Suprapubic skin (tissue), 4 donors: ENCODE data around the gene PWWP2B. TPM values are rescaled to one million over a fixed set of nuclear protein-coding genes. Genes with fewer than 3 reads are reported as not detected.

Experiments used
- DNase-seq, 2 donors: peaks; one replicate each; pipeline ENCODE4 v3.0.0-alpha.2; 2019; ENCODE audit warnings: low spot score in 2 of 2
- H3K27ac ChIP-seq: fragments of 200-600 bp; sonication (generic); one replicate; pipeline ENCODE4 v1.5.1; 2019
- H3K27me3 ChIP-seq: fragments of 200-600 bp; sonication (generic); one replicate; pipeline ENCODE4 v1.5.1; 2019
- H3K36me3 ChIP-seq: fragments of 200-600 bp; sonication (generic); one replicate; pipeline ENCODE4 v1.5.1; 2019
- H3K4me1 ChIP-seq: fragments of 200-600 bp; sonication (generic); one replicate; pipeline ENCODE4 v1.5.1; 2019
- H3K4me3 ChIP-seq: fragments of 200-600 bp; sonication (generic); one replicate; pipeline ENCODE4 v1.5.1; 2019; ENCODE audit warnings: mild to moderate bottlenecking
- H3K9me3 ChIP-seq: fragments of 200-600 bp; sonication (generic); one replicate; pipeline ENCODE4 v1.5.1; 2019
- EP300 ChIP-seq: sonication (generic); formaldehyde crosslinking; IDR thresholded peaks from one replicate; pipeline ENCODE4 v1.6.1; 2017; ENCODE audit warnings: antibody characterized with exemption
- POLR2A ChIP-seq, 2 donors: fragments of 450-650 bp; IDR thresholded peaks; one replicate each; pipeline ENCODE4 v1.6.1; 2017; ENCODE audit warnings: antibody characterized with exemption in 2 of 2, mild to moderate bottlenecking in 2 of 2, moderate library complexity in 2 of 2
- POLR2AphosphoS5 ChIP-seq, 3 donors: sonication (generic); formaldehyde crosslinking; IDR thresholded peaks; one replicate each; pipeline ENCODE4 v1.6.1; 2017; ENCODE audit warnings: antibody characterized with exemption in 3 of 3
- WGBS: methylation state at CpG from one replicate; pipeline ENCODE4 v1.1.5; 2018; 5-methylcytosine and 5-hydroxymethylcytosine counted together
- total RNA-seq, 4 donors: library from RNA; depleted of rRNA; stranded (reverse); fragments of >200 nt; gene quantifications; one replicate each; pipeline ENCODE4 v1.1.0, GENCODE V29; 2016
- TF ChIP-seq, protein P1 (sequence below), 2 donors: fragments of 200-600 bp in 1 of 2; fragments of 450-650 bp in 1 of 2; sonication (generic) in 1 of 2; IDR thresholded peaks; one replicate each; pipeline ENCODE4 v1.5.1; 2016 to 2019; ENCODE audit warnings: antibody characterized with exemption in 2 of 2, mild to moderate bottlenecking in 1 of 2, moderate library complexity in 1 of 2

Gene PWWP2B
- total RNA-seq, 4 donors from 2014 or later = 15.2 to 19.4 (median 18.3) TPM

DNA sequence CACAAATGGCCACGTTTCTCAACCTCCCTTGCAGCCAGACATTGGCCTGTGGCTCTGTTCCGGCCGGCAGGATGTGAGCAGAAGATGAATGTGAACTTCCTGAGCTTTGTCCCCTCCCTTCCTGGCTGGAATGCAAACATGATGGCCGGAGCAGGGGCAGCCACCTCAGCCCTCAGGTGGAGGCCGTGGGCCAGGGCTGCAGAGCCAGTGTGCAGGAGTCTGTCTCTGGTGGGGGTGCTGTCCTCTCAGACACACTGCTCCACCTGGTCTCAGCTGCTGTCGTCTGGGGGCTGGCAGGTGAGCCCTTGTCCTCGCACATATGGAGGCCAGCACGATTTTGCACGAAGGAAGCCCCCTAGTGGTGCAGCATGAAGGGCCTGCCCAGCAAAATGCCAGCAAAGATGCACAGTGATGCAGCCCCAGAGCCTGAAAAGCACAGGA is 25.3 kb upstream of the PWWP2B start:
- Histone ChIP-seq H3K4me1 (peaks cover 7% of the 10 kb centered on the region), H3K4me3 (no peak overlapping the region), H3K27me3 (no peaks in the 10 kb centered on the region), H3K36me3 (peaks cover 10% of the 10 kb centered on the region), H3K27ac (no peak overlapping the region), H3K9me3 (no peaks in the 10 kb centered on the region)
- TF ChIP-seq POLR2A (IDR thresholded peaks at IDR 0.05) (no peak), EP300 (no peak), POLR2AphosphoS5 (IDR thresholded peaks at IDR 0.05) (no peak)
- TF ChIP-seq, protein P1, sequence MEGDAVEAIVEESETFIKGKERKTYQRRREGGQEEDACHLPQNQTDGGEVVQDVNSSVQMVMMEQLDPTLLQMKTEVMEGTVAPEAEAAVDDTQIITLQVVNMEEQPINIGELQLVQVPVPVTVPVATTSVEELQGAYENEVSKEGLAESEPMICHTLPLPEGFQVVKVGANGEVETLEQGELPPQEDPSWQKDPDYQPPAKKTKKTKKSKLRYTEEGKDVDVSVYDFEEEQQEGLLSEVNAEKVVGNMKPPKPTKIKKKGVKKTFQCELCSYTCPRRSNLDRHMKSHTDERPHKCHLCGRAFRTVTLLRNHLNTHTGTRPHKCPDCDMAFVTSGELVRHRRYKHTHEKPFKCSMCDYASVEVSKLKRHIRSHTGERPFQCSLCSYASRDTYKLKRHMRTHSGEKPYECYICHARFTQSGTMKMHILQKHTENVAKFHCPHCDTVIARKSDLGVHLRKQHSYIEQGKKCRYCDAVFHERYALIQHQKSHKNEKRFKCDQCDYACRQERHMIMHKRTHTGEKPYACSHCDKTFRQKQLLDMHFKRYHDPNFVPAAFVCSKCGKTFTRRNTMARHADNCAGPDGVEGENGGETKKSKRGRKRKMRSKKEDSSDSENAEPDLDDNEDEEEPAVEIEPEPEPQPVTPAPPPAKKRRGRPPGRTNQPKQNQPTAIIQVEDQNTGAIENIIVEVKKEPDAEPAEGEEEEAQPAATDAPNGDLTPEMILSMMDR (IDR thresholded peaks at IDR 0.05) = no peak
- 83% methylated on average over 9 of the region's 9 CpGs for WGBS
- DNase-seq = peak; percentile 30 to 48

DNA sequence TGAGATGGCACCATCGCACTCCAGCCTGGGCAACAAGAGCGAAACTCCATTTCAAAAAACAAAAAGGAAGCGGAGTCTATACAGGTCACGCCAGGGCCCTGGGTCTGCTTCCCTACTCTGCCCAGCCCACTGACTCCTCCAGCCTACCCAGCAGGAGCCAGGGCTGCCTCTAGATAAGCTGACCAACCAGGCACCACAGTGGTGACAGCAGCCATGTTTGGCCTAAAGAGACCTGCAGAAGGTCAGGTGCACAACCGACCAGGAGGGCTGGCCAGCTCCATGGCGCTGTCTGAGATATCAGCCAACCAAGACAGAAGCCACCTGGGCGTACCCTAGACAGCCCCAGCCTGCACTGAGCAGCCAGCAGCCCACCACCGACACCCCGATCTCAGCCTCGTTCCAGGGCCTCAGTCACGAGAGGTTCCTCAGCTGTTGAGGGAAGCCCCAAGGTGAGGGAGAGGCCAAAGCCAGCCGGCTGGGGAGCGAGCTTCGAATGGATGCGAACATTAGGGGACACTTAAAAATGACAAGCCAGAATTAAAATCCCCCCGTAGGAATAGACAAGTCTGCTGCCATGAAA is 24.4 kb upstream of the PWWP2B start:
- Histone ChIP-seq H3K27me3 (no peaks in the 10 kb centered on the region), H3K9me3 (no peaks in the 10 kb centered on the region), H3K4me1 (peaks cover 7% of the 10 kb centered on the region), H3K4me3 (no peak overlapping the region), H3K27ac (no peak overlapping the region), H3K36me3 (peaks cover under 1% of the 10 kb centered on the region)
- no peak for TF ChIP-seq POLR2AphosphoS5 (IDR thresholded peaks at IDR 0.05)
- TF ChIP-seq POLR2A (IDR thresholded peaks at IDR 0.05) = no peak
- no peak for TF ChIP-seq EP300
- TF ChIP-seq, protein P1 (IDR thresholded peaks at IDR 0.05) = no peak
- peak; percentile 44 to 45 for DNase-seq
- WGBS = 95% methylated on average over 9 of the region's 16 CpGs

DNA sequence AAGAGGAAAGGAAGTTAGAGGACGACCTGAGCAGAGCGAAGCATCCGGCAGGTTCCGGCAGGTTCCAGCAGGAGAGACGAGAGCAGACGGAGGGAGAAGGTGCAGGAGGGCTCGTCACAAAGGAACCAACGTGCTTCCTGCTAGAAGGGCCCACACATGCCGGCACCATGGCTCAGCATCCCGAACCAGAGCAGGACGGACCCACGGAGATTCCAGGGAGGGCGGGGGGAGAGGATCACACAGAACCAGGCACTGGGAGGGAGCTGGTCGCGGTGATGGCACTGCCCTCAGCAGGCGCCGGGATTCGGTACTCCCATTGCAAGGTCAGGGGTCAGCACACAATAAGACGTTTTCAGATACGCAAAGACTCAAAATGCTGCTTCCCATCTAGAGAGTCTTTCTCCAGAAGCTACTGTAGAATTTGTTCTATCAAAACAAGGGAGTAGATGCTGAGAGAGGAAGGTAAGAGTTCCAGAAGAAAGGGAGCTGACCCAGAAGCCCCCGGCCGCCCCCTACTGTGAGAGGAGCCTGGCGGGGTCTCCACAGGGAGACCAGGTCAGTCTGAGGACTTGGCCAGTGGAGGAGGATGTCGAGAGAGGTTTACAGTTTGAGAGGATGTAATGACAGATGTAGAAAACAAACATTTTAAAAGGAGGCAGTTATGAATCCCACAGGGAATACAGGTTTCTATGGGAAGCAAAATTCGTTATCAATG is 23.6 kb upstream of the PWWP2B start:
- no peak overlapping the region for H3K4me3 ChIP-seq
- TF ChIP-seq, protein P1 (IDR thresholded peaks at IDR 0.05) = no peak
- TF ChIP-seq EP300 = no peak
- no peak for TF ChIP-seq POLR2A (IDR thresholded peaks at IDR 0.05)
- no peak for TF ChIP-seq POLR2AphosphoS5 (IDR thresholded peaks at IDR 0.05)

DNA sequence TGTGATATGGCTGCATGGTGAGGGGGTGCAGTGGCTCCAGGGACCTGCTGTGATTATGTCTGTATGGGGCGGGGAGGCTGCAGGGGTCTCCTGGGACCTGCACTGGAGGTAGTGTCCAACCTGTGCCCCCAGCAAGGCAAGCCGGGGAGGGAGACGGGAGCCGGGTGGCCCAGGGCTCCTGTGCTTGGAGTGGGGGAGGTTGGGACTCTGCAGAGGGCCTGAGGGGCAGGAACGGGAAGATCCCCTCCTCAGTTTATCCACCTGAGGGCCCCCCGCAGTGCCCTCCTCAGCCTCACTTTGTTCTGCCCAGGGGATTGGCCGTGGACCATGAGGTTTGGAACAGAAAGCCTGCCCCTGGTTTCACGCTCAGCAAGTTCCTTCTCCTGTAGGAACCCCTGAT is 22.8 kb upstream of the PWWP2B start:
- Histone ChIP-seq H3K27ac (no peak overlapping the region), H3K27me3 (no peaks in the 10 kb centered on the region), H3K4me3 (no peak overlapping the region), H3K4me1 (peaks cover 7% of the 10 kb centered on the region), H3K9me3 (no peaks in the 10 kb centered on the region), H3K36me3 (no peaks in the 10 kb centered on the region)
- 93% methylated on average over 5 of the region's 8 CpGs for WGBS
- no peak for TF ChIP-seq EP300
- TF ChIP-seq, protein P1 (IDR thresholded peaks at IDR 0.05) = no peak
- no peak for TF ChIP-seq POLR2A (IDR thresholded peaks at IDR 0.05)
- TF ChIP-seq POLR2AphosphoS5 (IDR thresholded peaks at IDR 0.05) = no peak
- DNase-seq = peak; percentile 52 to 68

More for the DNA sequence above, 23.6 kb upstream of the PWWP2B start:
- 79% methylated on average over 25 of the region's 25 CpGs for WGBS
- no peaks in the 10 kb centered on the region for H3K36me3 ChIP-seq
- peaks cover 7% of the 10 kb centered on the region for H3K4me1 ChIP-seq
- no peaks in the 10 kb centered on the region for H3K27me3 ChIP-seq
- no peaks in the 10 kb centered on the region for H3K9me3 ChIP-seq
- DNase-seq = peak; percentile 52
- H3K27ac ChIP-seq = no peak overlapping the region

DNA sequence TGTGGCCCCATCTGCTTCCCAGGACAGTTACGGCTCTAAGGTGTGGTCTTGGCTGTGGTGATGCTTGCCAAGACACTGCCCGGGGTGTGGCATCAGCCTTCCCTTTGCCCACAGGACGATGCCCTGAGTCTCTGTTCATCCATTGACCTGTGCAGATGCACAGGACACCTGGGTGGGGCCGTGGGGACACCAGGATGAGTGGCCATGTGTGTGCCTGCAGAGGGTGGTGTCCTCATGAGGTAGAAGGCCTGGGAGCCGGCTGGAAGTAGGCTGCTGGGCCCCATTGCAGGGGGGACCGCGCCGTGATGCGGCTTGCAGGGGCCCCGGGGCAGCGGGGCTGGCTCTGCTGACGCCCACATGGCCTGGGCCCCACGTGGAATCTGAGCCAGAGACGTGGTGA is 22.4 kb upstream of the PWWP2B start:
- no CpG with 5 or more reads among the region's 14 CpGs for WGBS
- Histone ChIP-seq H3K9me3 (no peaks in the 10 kb centered on the region), H3K27me3 (no peaks in the 10 kb centered on the region), H3K4me1 (peaks cover 7% of the 10 kb centered on the region), H3K36me3 (no peaks in the 10 kb centered on the region), H3K4me3 (no peak overlapping the region), H3K27ac (no peak overlapping the region)
- TF ChIP-seq POLR2A (IDR thresholded peaks at IDR 0.05) (no peak), POLR2AphosphoS5 (IDR thresholded peaks at IDR 0.05) (no peak), EP300 (no peak)
- TF ChIP-seq, protein P1 (IDR thresholded peaks at IDR 0.05) = no peak
- peak; percentile 41 to 57 for DNase-seq
